ENCODE measurements around the gene IRGC. TPM values are rescaled to one million over a fixed set of nuclear protein-coding genes. Genes with fewer than 3 reads are reported as not detected.
A peak's percentile ranks its signal among the peaks of the same experiment; 100 is the strongest.

The IRGC gene
- total RNA-seq, 3 donors from 2014 or later, result not detected

DNA sequence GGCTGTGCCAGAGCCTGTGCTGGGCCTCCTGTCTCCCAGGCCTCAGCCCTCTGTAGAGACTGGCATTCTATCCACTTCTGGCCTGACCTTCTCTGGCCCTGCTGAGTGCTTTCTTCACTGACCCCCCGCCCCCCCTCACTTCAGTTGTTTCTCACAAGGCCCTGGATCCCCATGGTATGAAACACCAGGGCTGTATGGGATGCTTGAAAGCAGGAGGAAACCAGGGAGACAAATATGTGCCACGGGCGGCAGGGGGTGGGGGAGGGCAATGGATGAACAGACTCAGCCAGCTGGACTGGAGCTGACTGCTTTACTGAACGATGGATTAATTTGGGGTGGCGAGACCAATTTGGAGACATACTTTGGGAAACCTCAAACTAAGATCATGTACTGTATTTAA is 14.0 kb downstream of the IRGC start:
- intact Hi-C loops (cut with DNase I; ENCODE audit: low total_unique reads), result no loop called here
- H3K4me1 ChIP-seq, result no peaks in the 10 kb centered on the region
- no peak overlapping the region for H3K27ac ChIP-seq
- no peaks in the 10 kb centered on the region for H3K36me3 ChIP-seq
- no peak overlapping the region for H3K4me3 ChIP-seq
- no peak for DNase-seq (ENCODE audit: low spot score in 2 of 2)
- no peaks in the 10 kb centered on the region for H3K9me3 ChIP-seq
- TF ChIP-seq POLR2AphosphoS5 (IDR thresholded peaks at IDR 0.05) (no peak), POLR2A (IDR thresholded peaks at IDR 0.05) (no peak), CTCF (IDR thresholded peaks at IDR 0.05) (no peak)
- H3K27me3 ChIP-seq, result no peaks in the 10 kb centered on the region

GRCh38 chr19:43731346-43731745 is 15.5 kb downstream of the IRGC start:
- H3K4me1 ChIP-seq, result no peaks in the 10 kb centered on the region
- no peak overlapping the region for H3K4me3 ChIP-seq
- H3K9me3 ChIP-seq, result no peaks in the 10 kb centered on the region
- DNase-seq (ENCODE audit: low spot score in 2 of 2), result no peak
- H3K36me3 ChIP-seq, result peaks cover 4% of the 10 kb centered on the region
- intact Hi-C loops (cut with DNase I; ENCODE audit: low total_unique reads), result no loop called here
- no peaks in the 10 kb centered on the region for H3K27me3 ChIP-seq
- TF ChIP-seq POLR2A (IDR thresholded peaks at IDR 0.05) (no peak), POLR2AphosphoS5 (IDR thresholded peaks at IDR 0.05) (no peak), CTCF (IDR thresholded peaks at IDR 0.05) (no peak)
- peak overlapping the region in 1 of 2 donors; percentile 12 for H3K27ac ChIP-seq

DNA sequence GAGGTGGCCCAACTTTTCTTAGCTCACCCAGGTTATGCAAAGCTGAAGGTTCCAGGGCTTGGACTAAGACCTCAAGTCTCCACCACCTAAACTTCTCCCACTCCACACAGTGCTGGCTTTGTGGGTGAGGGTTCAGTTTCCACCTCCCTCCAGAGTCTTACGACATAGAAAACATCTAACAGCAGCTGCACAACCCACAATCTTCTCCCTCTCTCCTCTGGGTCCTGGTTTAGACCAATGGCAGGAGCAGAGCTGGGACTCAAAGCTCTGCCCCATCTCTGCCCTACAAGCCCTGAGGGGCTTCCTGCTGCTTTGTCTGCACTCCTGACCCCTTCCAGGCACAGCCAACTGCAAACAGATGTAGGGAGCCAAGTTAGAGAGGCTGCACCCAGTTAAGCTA is 16.0 kb downstream of the IRGC start:
- intact Hi-C loops (cut with DNase I; ENCODE audit: low total_unique reads), result no loop called here

GRCh38 chr19:43735013-43735412 is 19.1 kb downstream of the IRGC start:
- intact Hi-C loops (cut with DNase I; ENCODE audit: low total_unique reads), result no loop called here
- DNase-seq (ENCODE audit: low spot score in 2 of 2), result no peak
- peaks cover 7% of the 10 kb centered on the region for H3K36me3 ChIP-seq
- H3K4me3 ChIP-seq, result no peak overlapping the region
- H3K27me3 ChIP-seq, result no peaks in the 10 kb centered on the region
- H3K9me3 ChIP-seq, result no peaks in the 10 kb centered on the region
- no peak overlapping the region for H3K27ac ChIP-seq
- no peaks in the 10 kb centered on the region for H3K4me1 ChIP-seq
- TF ChIP-seq POLR2AphosphoS5 (IDR thresholded peaks at IDR 0.05) (no peak), CTCF (IDR thresholded peaks at IDR 0.05) (no peak), POLR2A (IDR thresholded peaks at IDR 0.05) (no peak)

More for the DNA sequence above, 16.0 kb downstream of the IRGC start:
- peaks cover 7% of the 10 kb centered on the region for H3K36me3 ChIP-seq
- no peak for DNase-seq (ENCODE audit: low spot score in 2 of 2)
- H3K9me3 ChIP-seq, result no peaks in the 10 kb centered on the region
- peak overlapping the region in 1 of 2 donors; percentile 12 for H3K27ac ChIP-seq
- TF ChIP-seq POLR2A (IDR thresholded peaks at IDR 0.05) (no peak), CTCF (IDR thresholded peaks at IDR 0.05) (no peak), POLR2AphosphoS5 (IDR thresholded peaks at IDR 0.05) (no peak)
- no peaks in the 10 kb centered on the region for H3K4me1 ChIP-seq
- H3K4me3 ChIP-seq, result no peak overlapping the region
- H3K27me3 ChIP-seq, result no peaks in the 10 kb centered on the region

DNA sequence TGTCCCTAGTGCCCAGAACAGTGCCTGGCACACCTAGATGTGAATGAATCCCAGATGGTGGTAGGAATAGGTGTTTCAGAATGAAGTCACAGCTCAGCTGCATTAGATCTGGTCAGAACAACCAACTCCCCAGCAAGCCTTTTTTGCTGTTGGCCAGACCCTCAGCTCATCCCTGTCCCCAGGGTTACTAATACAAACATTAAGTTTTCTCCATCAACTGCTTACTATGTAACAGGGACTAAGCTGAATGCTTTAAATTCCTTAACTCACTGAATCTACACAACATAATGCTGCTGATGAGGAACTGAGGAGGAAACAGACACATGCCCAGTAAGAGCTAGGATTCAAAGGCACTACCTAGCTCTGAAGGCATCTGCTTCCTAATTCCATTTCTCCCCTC is 20.1 kb downstream of the IRGC start:
- Histone ChIP-seq H3K27me3 (no peaks in the 10 kb centered on the region), H3K27ac (no peak overlapping the region), H3K4me3 (no peak overlapping the region), H3K36me3 (peaks cover 7% of the 10 kb centered on the region), H3K9me3 (no peaks in the 10 kb centered on the region), H3K4me1 (no peaks in the 10 kb centered on the region)
- TF ChIP-seq POLR2A (IDR thresholded peaks at IDR 0.05) (no peak), CTCF (IDR thresholded peaks at IDR 0.05) (no peak), POLR2AphosphoS5 (IDR thresholded peaks at IDR 0.05) (no peak)
- intact Hi-C loops (cut with DNase I; ENCODE audit: low total_unique reads), result no loop called here
- DNase-seq (ENCODE audit: low spot score in 2 of 2), result no peak
